Measurements from ENCODE around the gene EXOC4.

The EXOC4 gene

GRCh38 chr7:133352430-133352829, 99.6 kb downstream of the EXOC4 start:
- TF ChIP-seq, protein P1, sequence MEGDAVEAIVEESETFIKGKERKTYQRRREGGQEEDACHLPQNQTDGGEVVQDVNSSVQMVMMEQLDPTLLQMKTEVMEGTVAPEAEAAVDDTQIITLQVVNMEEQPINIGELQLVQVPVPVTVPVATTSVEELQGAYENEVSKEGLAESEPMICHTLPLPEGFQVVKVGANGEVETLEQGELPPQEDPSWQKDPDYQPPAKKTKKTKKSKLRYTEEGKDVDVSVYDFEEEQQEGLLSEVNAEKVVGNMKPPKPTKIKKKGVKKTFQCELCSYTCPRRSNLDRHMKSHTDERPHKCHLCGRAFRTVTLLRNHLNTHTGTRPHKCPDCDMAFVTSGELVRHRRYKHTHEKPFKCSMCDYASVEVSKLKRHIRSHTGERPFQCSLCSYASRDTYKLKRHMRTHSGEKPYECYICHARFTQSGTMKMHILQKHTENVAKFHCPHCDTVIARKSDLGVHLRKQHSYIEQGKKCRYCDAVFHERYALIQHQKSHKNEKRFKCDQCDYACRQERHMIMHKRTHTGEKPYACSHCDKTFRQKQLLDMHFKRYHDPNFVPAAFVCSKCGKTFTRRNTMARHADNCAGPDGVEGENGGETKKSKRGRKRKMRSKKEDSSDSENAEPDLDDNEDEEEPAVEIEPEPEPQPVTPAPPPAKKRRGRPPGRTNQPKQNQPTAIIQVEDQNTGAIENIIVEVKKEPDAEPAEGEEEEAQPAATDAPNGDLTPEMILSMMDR (IDR thresholded peaks at IDR 0.05; ENCODE audit: control extremely low read depth, extremely low read depth, low read depth, missing control alignments), result no peak
- CTCF ChIA-PET, result interaction anchor here (1.7 kb wide), 1 partner anchor 8 kb away, joined by 5 read pairs; no protein-coding TSS in a partner anchor
- no peak for DNase-seq (ENCODE audit: extremely low spot score)
- POLR2A ChIA-PET, result no interaction called here

- TF ChIP-seq, protein P1 (IDR thresholded peaks at IDR 0.05; ENCODE audit: control extremely low read depth, extremely low read depth, low read depth, missing control alignments), result no peak
- POLR2A ChIA-PET, result no interaction called here
- CTCF ChIA-PET, result interaction anchor here (1.2 to 1.7 kb wide), 2 partner anchors 9 to 45 kb away, joined by 3 to 5 read pairs; no protein-coding TSS in a partner anchor
- no peak for DNase-seq (ENCODE audit: extremely low spot score)
Observed at GRCh38 chr7:133353775-133354174, 100.9 kb downstream of the EXOC4 start.

DNA sequence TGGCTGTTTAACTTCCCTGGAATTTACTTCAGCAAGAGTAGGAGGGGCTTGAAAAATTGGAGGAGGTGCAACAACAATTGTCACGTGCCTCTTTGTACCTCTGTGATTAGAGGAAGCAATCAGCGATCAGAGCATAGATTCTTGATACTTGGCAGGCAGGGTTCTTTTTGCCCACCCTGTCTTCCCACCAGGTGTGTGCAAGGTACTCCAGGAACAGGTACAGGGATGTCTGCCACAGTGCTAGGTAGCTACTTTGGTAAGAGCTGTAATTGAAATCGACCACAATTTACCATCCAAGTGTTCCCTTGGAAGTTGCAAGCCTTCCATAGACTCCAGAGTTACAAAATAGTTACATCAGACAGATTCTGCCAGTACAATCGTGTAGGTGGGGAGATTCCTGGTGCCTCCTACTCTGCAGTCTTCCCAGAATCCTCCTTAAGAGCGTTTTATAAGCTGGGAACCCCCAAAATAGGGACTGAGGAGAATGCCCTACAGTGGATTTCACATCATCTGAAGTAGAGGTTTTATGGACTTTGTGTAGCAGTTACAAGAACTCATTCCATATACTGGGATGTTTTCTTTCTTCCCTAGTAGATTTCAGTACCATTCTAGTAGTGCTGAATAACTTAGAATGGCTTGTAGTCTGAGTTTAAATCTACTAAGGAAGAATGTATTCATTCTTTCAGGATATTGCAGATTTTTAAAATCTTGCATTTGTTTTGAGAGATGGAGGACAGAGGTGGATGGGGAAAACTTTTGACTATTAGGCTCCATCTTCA, 101.9 kb downstream of the EXOC4 start:
- TF ChIP-seq, protein P1 (IDR thresholded peaks at IDR 0.05; ENCODE audit: control extremely low read depth, extremely low read depth, low read depth, missing control alignments), result no peak
- ChIA-PET CTCF (no interaction called here), POLR2A (no interaction called here)
- DNase-seq (ENCODE audit: extremely low spot score), result no peak

DNA sequence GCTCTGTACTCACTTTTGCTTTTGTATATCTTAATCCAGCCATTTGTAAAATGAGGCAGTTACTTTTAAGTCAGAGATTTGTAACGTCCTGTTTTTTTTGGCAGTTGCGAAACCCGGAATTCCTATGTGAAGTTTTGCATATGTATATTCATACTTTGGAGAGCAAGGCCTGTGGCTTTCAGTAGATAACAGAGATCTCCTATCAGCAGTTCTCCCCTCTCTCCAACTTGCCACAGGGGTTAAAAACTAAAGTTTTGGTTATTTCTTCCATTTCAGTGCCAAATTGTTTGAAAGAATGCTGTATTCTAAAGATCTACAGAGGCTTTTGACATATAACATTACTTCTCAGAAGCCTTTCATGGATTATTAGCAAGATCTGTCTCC, 102.4 kb downstream of the EXOC4 start:
- POLR2A ChIA-PET, result no interaction called here
- CTCF ChIA-PET, result no interaction called here
- TF ChIP-seq, protein P1 (IDR thresholded peaks at IDR 0.05; ENCODE audit: control extremely low read depth, extremely low read depth, low read depth, missing control alignments), result no peak
- DNase-seq (ENCODE audit: extremely low spot score), result no peak

GRCh38 chr7:133355822-133356221, 102.9 kb downstream of the EXOC4 start:
- ChIA-PET CTCF (no interaction called here), POLR2A (no interaction called here)
- no peak for DNase-seq (ENCODE audit: extremely low spot score)
- TF ChIP-seq, protein P1 (IDR thresholded peaks at IDR 0.05; ENCODE audit: control extremely low read depth, extremely low read depth, low read depth, missing control alignments), result no peak

DNA sequence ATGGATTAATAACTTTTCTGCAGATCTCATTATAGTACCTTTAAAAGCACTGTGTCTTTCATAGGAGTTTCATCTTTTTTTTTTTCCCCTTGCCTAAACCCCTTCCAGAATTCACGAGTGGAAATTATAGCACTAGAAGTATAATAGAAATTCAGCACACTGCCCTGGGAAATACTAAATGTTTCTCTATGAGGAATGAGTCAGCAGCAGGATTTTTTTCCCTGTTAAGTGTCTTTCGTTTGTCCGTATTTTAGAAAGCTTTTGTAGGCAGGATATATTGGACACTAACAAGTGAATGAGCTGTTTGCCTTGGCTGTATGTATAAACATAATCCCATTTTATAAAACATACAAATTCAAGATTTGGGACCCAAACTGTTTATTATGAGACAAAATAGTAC, 105.8 kb downstream of the EXOC4 start:
- ChIA-PET POLR2A (no interaction called here), CTCF (interaction anchor here (1.0 to 1.5 kb wide), 2 partner anchors 12 to 15 kb away, joined by 3 read pairs; no protein-coding TSS in a partner anchor)
- no peak for DNase-seq (ENCODE audit: extremely low spot score)
- TF ChIP-seq, protein P1 (IDR thresholded peaks at IDR 0.05; ENCODE audit: control extremely low read depth, extremely low read depth, low read depth, missing control alignments), result no peak

Data from GM10248 (cell line).